ENCODE data around the gene TNFRSF8. TPM values are rescaled to one million over a fixed set of nuclear protein-coding genes. Genes with fewer than 3 reads are reported as not detected.
A peak's percentile ranks its signal among the peaks of the same experiment; 100 is the strongest.

The TNFRSF8 gene
- total and polyA plus RNA-seq, 9 of the 15 experiments (the other 6 are each of a cell fraction or from before 2014, with no cell fraction given), result 3.5 to 38.4 (median 17.1) TPM

DNA sequence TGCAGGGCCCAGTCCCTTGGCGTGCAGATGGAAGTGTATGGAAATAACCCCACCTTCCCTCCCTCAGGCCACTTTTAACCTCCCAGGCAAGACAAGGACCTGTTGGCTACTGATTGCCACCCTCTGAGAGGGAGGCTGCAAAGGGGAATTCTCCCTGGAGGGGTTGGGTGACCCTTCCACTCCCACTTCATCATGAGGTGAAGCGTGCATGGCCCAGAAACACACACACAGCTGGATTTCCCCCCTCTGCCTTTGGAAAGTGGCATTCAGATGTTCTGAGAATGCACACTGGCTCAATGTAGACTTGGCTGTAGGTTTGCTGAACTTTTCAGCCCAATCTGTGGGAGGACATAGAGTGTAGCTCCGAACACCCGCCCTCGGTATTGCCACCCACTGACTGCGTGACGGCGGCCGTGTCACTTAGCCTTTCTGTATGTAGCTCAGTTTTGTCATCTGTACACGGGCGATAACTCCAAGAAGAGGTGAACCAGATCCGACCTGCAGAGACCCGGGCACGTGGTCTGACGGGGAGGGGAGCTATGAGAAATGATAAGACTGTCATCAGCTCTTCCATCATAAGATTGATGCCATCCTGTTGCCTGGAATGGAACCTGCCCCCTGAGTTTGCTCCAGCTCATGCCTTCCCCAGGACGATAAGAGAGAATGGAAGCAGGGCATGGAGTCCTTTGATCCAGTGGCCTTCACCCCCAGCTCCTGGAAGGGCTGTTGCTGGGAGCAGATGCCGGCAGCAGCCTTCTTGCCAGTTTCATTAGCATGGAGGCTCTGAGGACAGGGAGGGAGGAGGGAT, 24.5 kb upstream of the TNFRSF8 start (continued):
- TF ChIP-seq, protein P1, sequence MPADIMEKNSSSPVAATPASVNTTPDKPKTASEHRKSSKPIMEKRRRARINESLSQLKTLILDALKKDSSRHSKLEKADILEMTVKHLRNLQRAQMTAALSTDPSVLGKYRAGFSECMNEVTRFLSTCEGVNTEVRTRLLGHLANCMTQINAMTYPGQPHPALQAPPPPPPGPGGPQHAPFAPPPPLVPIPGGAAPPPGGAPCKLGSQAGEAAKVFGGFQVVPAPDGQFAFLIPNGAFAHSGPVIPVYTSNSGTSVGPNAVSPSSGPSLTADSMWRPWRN (IDR thresholded peaks at IDR 0.05; ENCODE audit: low read depth), result peak; percentile 99
- no peak for TF ChIP-seq SAP30 (IDR thresholded peaks at IDR 0.05; ENCODE audit: borderline replicate concordance, insufficient read depth, low read depth, low read length, poor library complexity, severe bottlenecking)
- no peak for TF ChIP-seq SIN3B (IDR thresholded peaks at IDR 0.05; ENCODE audit: low read depth)
- TF ChIP-seq ZNF324 (CRISPR knock-in tag; IDR thresholded peaks at IDR 0.05), result no peak
- no peak for TF ChIP-seq CBX2 (IDR thresholded peaks at IDR 0.05; ENCODE audit: insufficient read depth, low read length, poor library complexity, severe bottlenecking)
- no peak for TF ChIP-seq ZNF143 (CRISPR knock-in tag; IDR thresholded peaks at IDR 0.05)
- no peak for TF ChIP-seq ZKSCAN1 (IDR thresholded peaks at IDR 0.05; ENCODE audit: low read depth, low read length)
- no peak for TF ChIP-seq DDX20 (tag; IDR thresholded peaks at IDR 0.05; ENCODE audit: low read depth)
- TF ChIP-seq, protein P2, sequence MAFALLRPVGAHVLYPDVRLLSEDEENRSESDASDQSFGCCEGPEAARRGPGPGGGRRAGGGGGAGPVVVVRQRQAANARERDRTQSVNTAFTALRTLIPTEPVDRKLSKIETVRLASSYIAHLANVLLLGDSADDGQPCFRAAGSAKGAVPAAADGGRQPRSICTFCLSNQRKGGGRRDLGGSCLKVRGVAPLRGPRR (CRISPR knock-in tag; IDR thresholded peaks at IDR 0.05), result no peak
- TF ChIP-seq NR1H2 (CRISPR knock-in tag; IDR thresholded peaks at IDR 0.05), result no peak
- TF ChIP-seq ZNF133 (CRISPR knock-in tag; IDR thresholded peaks at IDR 0.05), result no peak
- TF ChIP-seq ZNF3 (CRISPR knock-in tag; IDR thresholded peaks at IDR 0.05), result no peak
- no peak for TF ChIP-seq ZZZ3 (IDR thresholded peaks at IDR 0.05)
- TF ChIP-seq FOSL1 (tag; conservative IDR thresholded peaks at IDR 0.05), result peak; percentile 70
- no peak for TF ChIP-seq BRD4 (IDR thresholded peaks at IDR 0.05)
- peak; percentile 57 for TF ChIP-seq ZNF239 (CRISPR knock-in tag; IDR thresholded peaks at IDR 0.05)
- TF ChIP-seq, protein P3, sequence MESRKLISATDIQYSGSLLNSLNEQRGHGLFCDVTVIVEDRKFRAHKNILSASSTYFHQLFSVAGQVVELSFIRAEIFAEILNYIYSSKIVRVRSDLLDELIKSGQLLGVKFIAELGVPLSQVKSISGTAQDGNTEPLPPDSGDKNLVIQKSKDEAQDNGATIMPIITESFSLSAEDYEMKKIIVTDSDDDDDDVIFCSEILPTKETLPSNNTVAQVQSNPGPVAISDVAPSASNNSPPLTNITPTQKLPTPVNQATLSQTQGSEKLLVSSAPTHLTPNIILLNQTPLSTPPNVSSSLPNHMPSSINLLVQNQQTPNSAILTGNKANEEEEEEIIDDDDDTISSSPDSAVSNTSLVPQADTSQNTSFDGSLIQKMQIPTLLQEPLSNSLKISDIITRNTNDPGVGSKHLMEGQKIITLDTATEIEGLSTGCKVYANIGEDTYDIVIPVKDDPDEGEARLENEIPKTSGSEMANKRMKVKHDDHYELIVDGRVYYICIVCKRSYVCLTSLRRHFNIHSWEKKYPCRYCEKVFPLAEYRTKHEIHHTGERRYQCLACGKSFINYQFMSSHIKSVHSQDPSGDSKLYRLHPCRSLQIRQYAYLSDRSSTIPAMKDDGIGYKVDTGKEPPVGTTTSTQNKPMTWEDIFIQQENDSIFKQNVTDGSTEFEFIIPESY (CRISPR knock-in tag; IDR thresholded peaks at IDR 0.05), result peak; percentile 27; the same call in 1 of the 2 replicates
- no peak for TF ChIP-seq ZNF217 (CRISPR knock-in tag; IDR thresholded peaks at IDR 0.05)
- peak; percentile 92 for TF ChIP-seq ZNF175 (CRISPR knock-in tag; IDR thresholded peaks at IDR 0.05; ENCODE audit: low read depth)
- no peak for TF ChIP-seq ZNF551 (CRISPR knock-in tag; IDR thresholded peaks at IDR 0.05)
- TF ChIP-seq, protein P4, sequence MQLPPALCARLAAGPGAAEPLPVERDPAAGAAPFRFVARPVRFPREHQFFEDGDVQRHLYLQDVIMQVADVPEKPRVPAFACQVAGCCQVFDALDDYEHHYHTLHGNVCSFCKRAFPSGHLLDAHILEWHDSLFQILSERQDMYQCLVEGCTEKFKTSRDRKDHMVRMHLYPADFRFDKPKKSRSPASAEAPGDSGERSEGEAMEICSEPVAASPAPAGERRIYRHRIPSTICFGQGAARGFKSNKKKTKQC (CRISPR knock-in tag; IDR thresholded peaks at IDR 0.05), result no peak
- TF ChIP-seq NFRKB (IDR thresholded peaks at IDR 0.05; ENCODE audit: low read depth), result no peak
- TF ChIP-seq TCFL5 (CRISPR knock-in tag; conservative IDR thresholded peaks at IDR 0.05), result no peak
- TF ChIP-seq ETV1 (tag; conservative IDR thresholded peaks at IDR 0.05; ENCODE audit: low read depth), result peak; percentile 87
